C4-2B (cell line): ENCODE measurements around the gene ENTPD1.

Experiments used
- CTCF ChIP-seq: fragments of 450-650 bp; conservative IDR thresholded peaks from 2 replicates; pipeline ENCODE4 v1.5.1; 2017; ENCODE audit warnings: mild to moderate bottlenecking
- ZFX ChIP-seq: fragments of 450-650 bp; IDR thresholded peaks from 2 replicates; pipeline ENCODE4 v1.6.1; 2017

GRCh38 chr10:95745501-95745900, 10.5 kb upstream of the ENTPD1 start:
- TF ChIP-seq CTCF (no peak), ZFX (no peak)
